DMS53 treated with DMSO at 0.1 percent for 48 hours (cell line): ENCODE measurements around the gene VRK2.
"Not testable (repeated sequence)": the region's sequence is repeated elsewhere in the genome, so short reads cannot be mapped to it uniquely, and the experiment has no call there.

Experiments
- DNase-seq: peaks from one replicate; lab custom pipeline; 2025; ENCODE audit not compliant: unreplicated experiment; lab: John Stamatoyannopoulos, UW

VRK2 gene

DNA sequence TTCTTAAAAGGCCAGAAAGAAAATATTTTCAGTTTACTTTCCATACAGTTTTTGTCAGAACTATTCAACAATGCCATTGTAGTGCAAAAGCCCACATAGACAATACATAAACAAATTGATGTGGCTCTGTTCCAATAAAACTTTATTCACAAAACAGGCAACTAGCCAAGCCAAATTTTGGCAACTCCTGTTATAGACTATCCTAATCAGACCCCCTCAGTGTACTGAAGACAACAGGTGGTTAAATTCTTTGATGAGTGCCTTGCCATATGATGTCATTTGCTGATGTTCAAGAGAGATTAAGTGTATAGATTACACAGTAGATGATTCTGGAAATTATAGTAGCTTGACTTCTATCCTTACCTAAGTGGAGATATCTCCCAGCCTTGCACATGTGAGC lies 111.1 kb downstream of the VRK2 start:
- DNase-seq: no peak

- DNase-seq: no peak
Measured at GRCh38 chr2:58158481-58158880, 111.9 kb downstream of the VRK2 start.

GRCh38 chr2:58163913-58164312 lies 117.3 kb downstream of the VRK2 start:
- DNase-seq: no peak

DNA sequence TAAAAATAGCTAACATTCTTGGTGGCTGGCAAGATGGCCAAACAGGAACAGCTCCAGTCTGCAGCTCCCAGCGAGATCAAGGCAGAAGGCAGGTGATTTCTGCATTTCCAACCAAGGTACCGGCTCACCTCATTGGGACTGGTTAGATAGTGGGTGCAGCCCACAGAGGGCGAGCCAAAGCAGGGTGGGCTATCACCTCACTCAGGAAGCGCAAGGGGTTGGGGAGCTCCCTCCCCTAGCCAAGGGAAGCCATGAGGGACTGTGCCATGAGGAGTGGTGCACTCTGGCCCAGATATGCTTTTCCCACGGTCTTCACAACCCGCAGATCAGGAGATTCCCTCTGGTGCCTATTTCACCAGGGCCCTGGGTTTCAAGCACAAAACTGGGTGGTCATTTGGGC lies 121.5 kb downstream of the VRK2 start:
- not testable (repeated sequence) for DNase-seq

- not testable (repeated sequence) for DNase-seq
Measured at GRCh38 chr2:58169845-58170244, 123.2 kb downstream of the VRK2 start.

GRCh38 chr2:58170334-58170933 lies 123.8 kb downstream of the VRK2 start:
- not testable (repeated sequence) for DNase-seq

DNA sequence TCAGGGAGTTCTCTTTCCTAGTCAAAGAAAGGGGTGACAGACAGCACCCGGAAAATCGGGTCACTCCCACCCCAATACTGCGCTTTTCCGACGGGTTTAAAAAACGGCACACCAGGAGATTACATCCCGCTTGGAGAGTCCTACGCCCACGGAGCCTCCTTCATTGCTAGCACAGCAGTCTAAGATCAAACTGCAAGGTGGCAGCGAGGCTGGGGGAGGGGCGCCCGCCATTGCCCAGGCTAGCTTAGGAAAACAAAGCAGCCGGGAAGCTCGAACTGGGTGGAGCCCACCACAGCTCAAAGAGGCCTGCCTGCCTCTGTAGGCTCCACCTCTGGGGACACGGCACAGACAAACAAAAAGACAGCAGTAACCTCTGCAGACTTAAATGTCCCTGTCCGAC lies 125.2 kb downstream of the VRK2 start:
- DNase-seq: not testable (repeated sequence)

GRCh38 chr2:58177187-58177586 lies 130.6 kb downstream of the VRK2 start:
- not testable (repeated sequence) for DNase-seq

DNA sequence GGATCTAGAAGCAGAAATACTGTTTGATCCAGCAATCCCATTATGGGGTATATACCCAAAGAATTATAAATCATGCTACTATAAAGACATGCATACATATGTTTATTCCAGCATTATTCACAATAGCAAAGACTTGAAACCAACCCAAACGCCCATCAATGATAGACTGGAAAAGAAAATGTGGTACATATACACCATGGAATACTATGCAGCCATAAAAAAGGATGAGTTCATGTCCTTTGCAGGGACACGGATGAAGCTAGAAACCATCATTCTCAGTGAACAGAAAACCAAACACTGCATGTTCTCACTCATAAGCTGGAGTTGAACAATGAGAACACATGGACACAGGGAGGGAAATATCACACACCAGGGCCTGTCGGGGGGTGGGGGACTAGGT lies 133.6 kb downstream of the VRK2 start:
- DNase-seq: not testable (repeated sequence)

GRCh38 chr2:58180635-58181034 lies 134.0 kb downstream of the VRK2 start:
- no peak for DNase-seq

- DNase-seq: no peak
Measured at GRCh38 chr2:58182527-58182926, 135.9 kb downstream of the VRK2 start.

- DNase-seq: no peak
Measured at GRCh38 chr2:58186501-58186900, 139.9 kb downstream of the VRK2 start.

- DNase-seq: not testable (repeated sequence)
Measured at GRCh38 chr2:58187022-58187421, 140.4 kb downstream of the VRK2 start.

GRCh38 chr2:58194458-58194857 lies 147.9 kb downstream of the VRK2 start:
- no peak for DNase-seq

DNA sequence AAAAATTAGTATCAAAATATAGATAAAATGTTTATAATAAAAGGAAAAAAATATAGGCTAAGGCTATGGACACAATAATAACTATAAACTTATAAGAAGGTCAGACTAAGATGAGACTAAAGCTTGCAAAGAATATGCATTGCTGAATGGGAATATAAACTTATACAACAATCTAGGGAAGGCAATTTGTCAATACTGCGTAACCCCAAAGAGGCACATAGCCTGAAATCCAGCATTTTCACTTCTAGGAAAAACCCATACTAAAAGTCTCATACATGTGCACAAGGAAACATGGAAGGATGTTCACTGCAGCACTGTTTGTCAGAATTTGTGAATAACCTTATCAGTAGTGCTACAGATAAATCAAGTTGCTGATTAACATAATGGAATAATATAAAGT lies 149.1 kb downstream of the VRK2 start:
- DNase-seq: no peak

DNA sequence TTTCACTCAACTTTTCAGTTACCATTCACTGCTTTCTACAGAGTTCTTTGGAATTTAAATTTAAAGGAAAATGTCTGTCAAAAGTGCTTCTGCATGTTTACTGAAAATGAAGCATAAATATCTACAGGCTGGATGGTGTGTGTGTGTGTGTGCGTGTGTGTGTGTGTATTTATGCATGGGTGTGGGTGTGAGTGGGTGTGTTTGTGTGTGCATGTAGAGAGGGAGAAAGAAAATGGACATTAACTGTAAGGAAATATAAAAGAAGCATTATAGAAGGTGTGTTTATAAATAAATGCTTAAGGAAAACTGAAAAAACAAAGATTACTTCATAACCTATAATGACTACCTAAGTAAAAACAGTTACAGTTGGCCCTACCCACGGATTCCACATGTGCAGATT lies 151.3 kb downstream of the VRK2 start:
- no peak for DNase-seq

GRCh38 chr2:58202404-58202803 lies 155.8 kb downstream of the VRK2 start:
- DNase-seq: no peak

DNA sequence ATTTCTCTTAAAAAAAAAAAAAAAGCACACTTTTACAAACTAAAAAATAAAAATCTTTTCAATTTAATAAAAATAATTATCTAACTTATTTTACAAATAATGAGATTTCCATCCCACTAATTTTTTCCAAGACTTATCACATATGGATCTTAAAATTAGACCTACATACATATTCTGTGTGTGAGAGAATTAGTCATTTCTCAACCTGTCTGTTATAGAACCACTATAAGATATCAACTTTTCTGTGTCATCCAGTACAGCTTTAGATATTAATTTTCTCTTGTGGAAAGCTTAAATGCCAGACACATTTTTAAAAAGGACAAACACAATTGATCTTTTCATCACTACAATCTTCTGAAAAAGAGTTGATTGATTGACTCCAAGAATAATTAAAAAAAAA lies 156.4 kb downstream of the VRK2 start:
- DNase-seq: no peak

DNA sequence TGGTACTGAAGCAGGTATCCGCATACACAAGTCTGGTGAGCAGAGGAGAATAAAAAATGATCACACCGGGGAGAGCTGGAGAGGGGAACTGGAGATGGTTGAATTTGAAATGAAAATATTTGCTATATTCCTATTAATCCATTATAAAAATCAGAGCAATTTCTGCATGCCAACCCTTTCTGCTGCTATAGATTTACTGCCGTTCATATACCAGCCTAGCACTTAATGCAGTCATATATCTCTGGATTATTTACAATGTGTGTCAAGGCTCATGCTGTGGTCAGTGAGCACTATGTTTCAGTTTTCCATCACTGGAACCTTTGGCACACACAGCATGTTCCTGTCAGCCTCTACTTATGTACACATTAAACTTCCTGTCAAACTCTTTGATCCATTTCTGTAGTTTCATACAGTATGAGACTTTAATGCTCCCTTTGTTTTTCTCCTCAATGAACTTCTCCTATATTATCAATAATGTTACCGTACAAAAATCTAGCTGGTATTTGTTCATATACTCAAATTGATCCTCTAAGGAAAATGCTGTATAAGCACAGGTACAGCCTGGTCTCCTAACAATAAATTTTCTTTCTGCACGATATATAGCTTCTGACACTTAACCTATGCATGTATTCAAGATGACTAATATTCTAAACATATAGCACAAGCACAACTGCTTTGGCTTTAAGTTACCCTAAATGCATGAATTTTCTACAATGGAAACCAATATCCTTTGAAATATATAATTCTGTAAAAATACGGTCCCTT lies 157.8 kb downstream of the VRK2 start:
- peak; percentile 70 for DNase-seq

- DNase-seq: no peak
Measured at GRCh38 chr2:58206785-58207184, 160.2 kb downstream of the VRK2 start.

- no peak for DNase-seq
Measured at GRCh38 chr2:58207189-58207588, 160.6 kb downstream of the VRK2 start.
